ENCODE results near the gene IL17RD. TPM values are rescaled to one million over a fixed set of nuclear protein-coding genes. Genes with fewer than 3 reads are reported as not detected.

Gene IL17RD
- total and polyA plus RNA-seq, 2 donors (not counting 1 experiment from before 2014, with no cell fraction given) = 0.05 TPM; not detected in 1

DNA sequence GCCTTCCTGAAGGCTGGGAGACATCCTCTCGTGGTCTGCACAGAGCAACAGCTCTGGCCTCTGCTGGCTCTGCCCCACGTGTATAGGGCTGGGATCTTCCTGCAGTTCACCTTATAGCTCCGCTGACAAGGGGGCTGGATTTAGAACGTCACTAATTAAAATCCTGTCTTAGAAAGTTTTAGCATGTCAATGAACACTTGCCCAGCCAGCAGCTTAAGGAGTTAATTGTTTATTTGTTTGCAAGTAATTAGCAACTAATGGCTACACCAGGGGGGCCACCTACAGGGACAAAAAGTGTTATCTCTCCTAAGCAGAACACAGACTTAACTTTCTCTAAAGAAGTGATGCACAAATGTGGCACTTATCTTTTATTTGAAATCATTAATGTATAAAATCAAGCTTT, 34.7 kb upstream of the IL17RD start, which contains the start of gene HESX1:
HESX1 (minus strand) TSS at position 84 of the 403 bp plus-strand sequence; CDS start at position 24, 60 bp downstream.
- no peaks in the 10 kb centered on the region for H3K27me3 Mint-ChIP-seq

DNA sequence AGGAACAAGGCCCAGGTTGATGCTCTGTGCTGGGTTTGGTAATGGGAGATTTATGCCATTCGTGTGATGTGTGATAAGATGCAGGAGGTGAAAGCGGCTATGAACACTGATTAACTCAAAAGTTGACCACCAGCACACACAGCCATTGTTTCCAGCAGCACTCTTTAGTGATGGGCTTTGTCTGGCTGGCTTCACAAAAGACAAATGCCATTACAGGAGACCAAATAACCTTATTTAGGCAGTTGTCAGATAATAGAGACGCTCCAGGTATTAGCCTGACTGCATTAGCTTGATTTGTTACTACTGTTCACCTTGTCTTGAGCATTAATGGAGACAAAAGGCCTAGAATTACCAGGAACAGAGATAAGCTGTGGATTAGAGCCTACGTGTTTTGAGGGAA, 29.5 kb upstream of the IL17RD start:
- 100% methylated on average over 1 of the region's 4 CpGs for WGBS (ENCODE audit: insufficient coverage)
- Histone ChIP-seq H3K4me1 (ENCODE audit: control insufficient read depth in 2 of 2, insufficient read depth in 2 of 2, low read length in 2 of 2) (no peaks in the 10 kb centered on the region), H3K4me3 (ENCODE audit: control extremely low read depth in 1 of 5, extremely low read depth in 1 of 5, insufficient read depth in 1 of 5, low read depth in 2 of 5, low read length in 4 of 5) (no peak overlapping the region), H3K79me2 (ENCODE audit: control insufficient read depth, insufficient read depth, low read length) (no peaks in the 10 kb centered on the region), H2AFZ (ENCODE audit: insufficient read depth, low read depth, low read length, poor library complexity, severe bottlenecking) (no peak overlapping the region), H3K4me2 (replicated peaks; ENCODE audit: low read depth, low read length, poor library complexity, severe bottlenecking) (no peak overlapping the region), H3K27me3 (replicated peaks in 1 of 4; ENCODE audit: control extremely low read depth in 1 of 4, control insufficient read depth in 3 of 4, insufficient read depth in 4 of 4, low read length in 3 of 4) (no peaks in the 10 kb centered on the region), H3K9ac (ENCODE audit: low read length) (no peak overlapping the region), H4K20me1 (ENCODE audit: control insufficient read depth, insufficient read depth, low read length, poor library complexity, severe bottlenecking) (no peaks in the 10 kb centered on the region), H3K9me3 (ENCODE audit: control extremely low read depth in 1 of 3, control insufficient read depth in 2 of 3, insufficient read depth in 1 of 3, low read length in 2 of 3) (no peaks in the 10 kb centered on the region), H3K27ac (ENCODE audit: low read length in 2 of 2) (no peak overlapping the region), H3K36me3 (replicated peaks in 1 of 2; ENCODE audit: control extremely low read depth in 1 of 2, control insufficient read depth in 1 of 2, extremely low read depth in 1 of 2, insufficient read depth in 2 of 2, low read length in 1 of 2) (no peaks in the 10 kb centered on the region)
- DNase-seq = no peak
- TF ChIP-seq, protein P1, sequence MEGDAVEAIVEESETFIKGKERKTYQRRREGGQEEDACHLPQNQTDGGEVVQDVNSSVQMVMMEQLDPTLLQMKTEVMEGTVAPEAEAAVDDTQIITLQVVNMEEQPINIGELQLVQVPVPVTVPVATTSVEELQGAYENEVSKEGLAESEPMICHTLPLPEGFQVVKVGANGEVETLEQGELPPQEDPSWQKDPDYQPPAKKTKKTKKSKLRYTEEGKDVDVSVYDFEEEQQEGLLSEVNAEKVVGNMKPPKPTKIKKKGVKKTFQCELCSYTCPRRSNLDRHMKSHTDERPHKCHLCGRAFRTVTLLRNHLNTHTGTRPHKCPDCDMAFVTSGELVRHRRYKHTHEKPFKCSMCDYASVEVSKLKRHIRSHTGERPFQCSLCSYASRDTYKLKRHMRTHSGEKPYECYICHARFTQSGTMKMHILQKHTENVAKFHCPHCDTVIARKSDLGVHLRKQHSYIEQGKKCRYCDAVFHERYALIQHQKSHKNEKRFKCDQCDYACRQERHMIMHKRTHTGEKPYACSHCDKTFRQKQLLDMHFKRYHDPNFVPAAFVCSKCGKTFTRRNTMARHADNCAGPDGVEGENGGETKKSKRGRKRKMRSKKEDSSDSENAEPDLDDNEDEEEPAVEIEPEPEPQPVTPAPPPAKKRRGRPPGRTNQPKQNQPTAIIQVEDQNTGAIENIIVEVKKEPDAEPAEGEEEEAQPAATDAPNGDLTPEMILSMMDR (IDR thresholded peaks at IDR 0.05) = no peak
- no peak for TF ChIP-seq EZH2 (IDR thresholded peaks at IDR 0.05; ENCODE audit: borderline replicate concordance, insufficient read depth, low read depth, low read length, poor library complexity, severe bottlenecking)
- intact Hi-C loops (cut with micrococcal nuclease) = no loop called here
- ChIA-PET POLR2A (no interaction called here), CTCF (interaction anchor here (0.5 to 1.7 kb wide), 2 partner anchors 15 to 131 kb away, joined by 3 to 4 read pairs; no protein-coding TSS in a partner anchor)
- Mint-ChIP-seq H3K27me3 (peaks cover 3% of the 10 kb centered on the region), H3K27ac (no peak overlapping the region), H3K9me3 (ENCODE audit: insufficient read depth) (no peaks in the 10 kb centered on the region), H3K4me3 (no peak overlapping the region), H3K4me1 (peaks cover 10% of the 10 kb centered on the region)
- no peak for ATAC-seq (ENCODE audit: low read depth)

More for the DNA sequence above, 34.7 kb upstream of the IL17RD start, which contains the start of gene HESX1:
- intact Hi-C loops (cut with micrococcal nuclease) = no loop called here
- Histone ChIP-seq H4K20me1 (ENCODE audit: control insufficient read depth, insufficient read depth, low read length, poor library complexity, severe bottlenecking) (no peaks in the 10 kb centered on the region), H3K9ac (ENCODE audit: low read length) (no peak within 1 kb of the TSS), H3K36me3 (replicated peaks in 1 of 2; ENCODE audit: control extremely low read depth in 1 of 2, control insufficient read depth in 1 of 2, extremely low read depth in 1 of 2, insufficient read depth in 2 of 2, low read length in 1 of 2) (no peaks in the 10 kb centered on the region), H3K4me3 (ENCODE audit: control extremely low read depth in 1 of 5, extremely low read depth in 1 of 5, insufficient read depth in 1 of 5, low read depth in 2 of 5, low read length in 4 of 5) (no peak within 1 kb of the TSS), H3K27ac (ENCODE audit: low read length in 2 of 2) (no peak within 1 kb of the TSS), H3K79me2 (ENCODE audit: control insufficient read depth, insufficient read depth, low read length) (no peaks in the 10 kb centered on the region), H2AFZ (ENCODE audit: insufficient read depth, low read depth, low read length, poor library complexity, severe bottlenecking) (no peak within 1 kb of the TSS), H3K4me1 (ENCODE audit: control insufficient read depth in 2 of 2, insufficient read depth in 2 of 2, low read length in 2 of 2) (no peaks in the 10 kb centered on the region), H3K9me3 (ENCODE audit: control extremely low read depth in 1 of 3, control insufficient read depth in 2 of 3, insufficient read depth in 1 of 3, low read length in 2 of 3) (no peaks in the 10 kb centered on the region), H3K27me3 (replicated peaks in 1 of 4; ENCODE audit: control extremely low read depth in 1 of 4, control insufficient read depth in 3 of 4, insufficient read depth in 4 of 4, low read length in 3 of 4) (no peaks in the 10 kb centered on the region), H3K4me2 (replicated peaks; ENCODE audit: low read depth, low read length, poor library complexity, severe bottlenecking) (no peak within 1 kb of the TSS)
- H3K9me3 Mint-ChIP-seq (ENCODE audit: insufficient read depth) = no peaks in the 10 kb centered on the region
- ATAC-seq (ENCODE audit: low read depth) (no peak), DNase-seq (no peak)
- ChIA-PET CTCF (interaction anchor here (1.1 kb wide), 1 partner anchor 30 kb away, joined by 4 read pairs; no protein-coding TSS in a partner anchor), POLR2A (interaction anchor here (0.7 kb wide), 1 partner anchor 58 kb away, joined by 5 read pairs; no protein-coding TSS in a partner anchor)
- 86% methylated on average over 4 of the region's 4 CpGs for WGBS (ENCODE audit: insufficient coverage)
- TF ChIP-seq, protein P1 (IDR thresholded peaks at IDR 0.05) = no peak
- TF ChIP-seq EZH2 (IDR thresholded peaks at IDR 0.05; ENCODE audit: borderline replicate concordance, insufficient read depth, low read depth, low read length, poor library complexity, severe bottlenecking) = no peak
- peaks cover 3% of the 10 kb centered on the region for H3K4me1 Mint-ChIP-seq
- H3K4me3 Mint-ChIP-seq = no peak within 1 kb of the TSS
- H3K27ac Mint-ChIP-seq = no peak within 1 kb of the TSS

Data from B cell (primary cell).